Neural progenitor cell (in vitro differentiated cells): ENCODE results near the gene IGFBP6.

Source experiments
- EZH2 ChIP-seq: fragments of 200-600 bp; sonication (generic); IDR thresholded peaks from 2 replicates; pipeline ENCODE4 v1.6.1; 2017; ENCODE audit warnings: antibody characterized with exemption, mild to moderate bottlenecking, moderate library complexity
- EZH2phosphoT487 ChIP-seq: fragments of 200-600 bp; sonication (generic); IDR thresholded peaks from 2 replicates; pipeline ENCODE4 v1.6.1; 2017; ENCODE audit warnings: antibody characterized with exemption
- TF ChIP-seq, protein P1 (sequence below): fragments of 200-600 bp; sonication (generic); IDR thresholded peaks from 2 replicates; pipeline ENCODE4 v1.5.1; 2017; ENCODE audit warnings: antibody characterized with exemption, mild to moderate bottlenecking

- TF ChIP-seq, protein P1, sequence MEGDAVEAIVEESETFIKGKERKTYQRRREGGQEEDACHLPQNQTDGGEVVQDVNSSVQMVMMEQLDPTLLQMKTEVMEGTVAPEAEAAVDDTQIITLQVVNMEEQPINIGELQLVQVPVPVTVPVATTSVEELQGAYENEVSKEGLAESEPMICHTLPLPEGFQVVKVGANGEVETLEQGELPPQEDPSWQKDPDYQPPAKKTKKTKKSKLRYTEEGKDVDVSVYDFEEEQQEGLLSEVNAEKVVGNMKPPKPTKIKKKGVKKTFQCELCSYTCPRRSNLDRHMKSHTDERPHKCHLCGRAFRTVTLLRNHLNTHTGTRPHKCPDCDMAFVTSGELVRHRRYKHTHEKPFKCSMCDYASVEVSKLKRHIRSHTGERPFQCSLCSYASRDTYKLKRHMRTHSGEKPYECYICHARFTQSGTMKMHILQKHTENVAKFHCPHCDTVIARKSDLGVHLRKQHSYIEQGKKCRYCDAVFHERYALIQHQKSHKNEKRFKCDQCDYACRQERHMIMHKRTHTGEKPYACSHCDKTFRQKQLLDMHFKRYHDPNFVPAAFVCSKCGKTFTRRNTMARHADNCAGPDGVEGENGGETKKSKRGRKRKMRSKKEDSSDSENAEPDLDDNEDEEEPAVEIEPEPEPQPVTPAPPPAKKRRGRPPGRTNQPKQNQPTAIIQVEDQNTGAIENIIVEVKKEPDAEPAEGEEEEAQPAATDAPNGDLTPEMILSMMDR, result no peak
- TF ChIP-seq EZH2, result no peak
- no peak for TF ChIP-seq EZH2phosphoT487
Observed at GRCh38 chr12:53105256-53105655, 7.8 kb downstream of the IGFBP6 start.
